ENCODE measurements around the gene TTPAL. TPM values are rescaled to one million over a fixed set of nuclear protein-coding genes. Genes with fewer than 3 reads are reported as not detected.

The TTPAL gene
- total and polyA plus RNA-seq, 9 of the 15 experiments (the other 6 are each of a cell fraction or from before 2014, with no cell fraction given): 1.1 to 7.0 (median 2.6) TPM

DNA sequence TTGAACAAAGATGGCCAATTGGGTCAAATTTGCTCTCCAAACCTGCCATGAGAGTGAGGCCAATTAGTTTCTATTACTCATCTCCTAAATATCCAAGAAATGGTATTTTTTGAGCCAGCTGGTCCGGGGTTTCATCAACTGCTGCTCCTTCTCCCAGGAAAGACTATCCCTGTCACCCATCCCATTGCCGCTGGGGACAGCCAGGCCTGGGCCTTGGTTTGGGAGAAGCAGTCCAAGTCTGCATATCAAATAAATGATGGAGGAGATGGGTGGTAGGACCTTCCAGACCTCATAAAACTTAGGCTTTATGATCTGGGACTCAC is 46.7 kb upstream of the TTPAL start:
- no peaks in the 10 kb centered on the region for H3K36me3 ChIP-seq (ENCODE audit: control insufficient read depth, insufficient read depth, low read length)
- BruUV-seq (replicated peaks): no TSS peak

More for the DNA sequence above, 46.7 kb upstream of the TTPAL start:
- H3K27ac ChIP-seq (ENCODE audit: extremely low read depth, low read depth, low read length): no peak overlapping the region
- no peaks in the 10 kb centered on the region; a peak in 1 of 5 replicates for H3K4me1 ChIP-seq (replicated peaks in 1 of 2; ENCODE audit: control insufficient read depth in 2 of 2, insufficient read depth in 2 of 2, low read length in 2 of 2)
- H3K4me3 ChIP-seq: no peak overlapping the region
- in situ Hi-C loops (cut with MboI): no loop called here
- H4K20me1 ChIP-seq (replicated peaks; ENCODE audit: control insufficient read depth, insufficient read depth, low read length): peaks cover 3% of the 10 kb centered on the region; the same call in 1 of the 2 replicates
- no peaks in the 10 kb centered on the region for H3K9me3 ChIP-seq (replicated peaks; ENCODE audit: control insufficient read depth, insufficient read depth, low read depth, low read length)
- peaks cover 29 to 57% of the 10 kb centered on the region in 2 experiments for H3K27me3 ChIP-seq (ENCODE audit: control insufficient read depth in 2 of 2, insufficient read depth in 2 of 2, low read length in 2 of 2)
- H3K79me2 ChIP-seq (ENCODE audit: control insufficient read depth, insufficient read depth, low read length): no peaks in the 10 kb centered on the region
- H2AFZ ChIP-seq (ENCODE audit: low read depth, low read length): no peak overlapping the region
- FAIRE-seq (no peak), DNase-seq (ENCODE audit: extremely low read depth in 1 of 4, low spot score in 3 of 4) (no peak), ATAC-seq (no peak)
- intact Hi-C loops (cut with micrococcal nuclease): no loop called here
- H3K9me1 ChIP-seq (ENCODE audit: control insufficient read depth, insufficient read depth, low read length): no peaks in the 10 kb centered on the region
- WGBS (ENCODE audit: insufficient coverage, low coverage, missing lambda C conversion rate): 6% methylated on average over 2 of the region's 2 CpGs
- TF ChIP-seq CAMTA2 (CRISPR knock-in tag; conservative IDR thresholded peaks at IDR 0.05) (no peak), SNIP1 (IDR thresholded peaks at IDR 0.05; ENCODE audit: low read depth) (no peak), MCM5 (IDR thresholded peaks at IDR 0.05; ENCODE audit: low read depth) (no peak), ZNF184 (CRISPR knock-in tag; IDR thresholded peaks at IDR 0.05) (no peak), ZNF143 (CRISPR knock-in tag; IDR thresholded peaks at IDR 0.05) (no peak), RBM15 (IDR thresholded peaks at IDR 0.05; ENCODE audit: insufficient read depth, low read length) (no peak), SOX6 (IDR thresholded peaks at IDR 0.05) (no peak), RBM39 (optimal IDR thresholded peaks at IDR 0.05; ENCODE audit: low read depth, low read length) (no peak), ZNF175 (CRISPR knock-in tag; IDR thresholded peaks at IDR 0.05; ENCODE audit: low read depth) (no peak), ERF (CRISPR knock-in tag; IDR thresholded peaks at IDR 0.05) (no peak), NR2F6 (CRISPR knock-in tag; IDR thresholded peaks at IDR 0.05) (no peak), NR3C1 (CRISPR knock-in tag; IDR thresholded peaks at IDR 0.05) (no peak)
- TF ChIP-seq, protein P1, sequence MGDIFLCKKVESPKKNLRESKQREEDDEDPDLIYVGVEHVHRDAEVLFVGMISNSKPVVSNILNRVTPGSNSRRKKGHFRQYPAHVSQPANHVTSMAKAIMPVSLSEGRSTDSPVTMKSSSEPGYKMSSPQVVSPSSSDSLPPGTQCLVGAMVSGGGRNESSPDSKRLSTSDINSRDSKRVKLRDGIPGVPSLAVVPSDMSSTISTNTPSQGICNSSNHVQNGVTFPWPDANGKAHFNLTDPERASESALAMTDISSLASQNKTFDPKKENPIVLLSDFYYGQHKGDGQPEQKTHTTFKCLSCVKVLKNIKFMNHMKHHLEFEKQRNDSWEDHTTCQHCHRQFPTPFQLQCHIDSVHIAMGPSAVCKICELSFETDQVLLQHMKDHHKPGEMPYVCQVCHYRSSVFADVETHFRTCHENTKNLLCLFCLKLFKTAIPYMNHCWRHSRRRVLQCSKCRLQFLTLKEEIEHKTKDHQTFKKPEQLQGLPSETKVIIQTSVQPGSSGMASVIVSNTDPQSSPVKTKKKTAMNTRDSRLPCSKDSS (IDR thresholded peaks at IDR 0.05; ENCODE audit: low read depth, partially characterized antibody): no peak
- TF ChIP-seq, protein P2, sequence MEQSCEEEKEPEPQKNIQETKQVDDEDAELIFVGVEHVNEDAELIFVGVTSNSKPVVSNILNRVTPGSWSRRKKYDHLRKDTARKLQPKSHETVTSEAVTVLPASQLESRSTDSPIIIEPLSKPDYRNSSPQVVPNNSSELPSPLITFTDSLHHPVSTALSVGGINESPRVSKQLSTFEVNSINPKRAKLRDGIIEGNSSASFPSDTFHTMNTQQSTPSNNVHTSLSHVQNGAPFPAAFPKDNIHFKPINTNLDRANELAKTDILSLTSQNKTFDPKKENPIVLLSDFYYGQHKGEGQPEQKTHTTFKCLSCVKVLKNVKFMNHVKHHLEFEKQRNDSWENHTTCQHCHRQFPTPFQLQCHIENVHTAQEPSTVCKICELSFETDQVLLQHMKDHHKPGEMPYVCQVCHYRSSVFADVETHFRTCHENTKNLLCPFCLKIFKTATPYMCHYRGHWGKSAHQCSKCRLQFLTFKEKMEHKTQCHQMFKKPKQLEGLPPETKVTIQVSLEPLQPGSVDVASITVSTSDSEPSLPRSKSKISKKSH (CRISPR knock-in tag; IDR thresholded peaks at IDR 0.05): no peak
- TF ChIP-seq, protein P3, sequence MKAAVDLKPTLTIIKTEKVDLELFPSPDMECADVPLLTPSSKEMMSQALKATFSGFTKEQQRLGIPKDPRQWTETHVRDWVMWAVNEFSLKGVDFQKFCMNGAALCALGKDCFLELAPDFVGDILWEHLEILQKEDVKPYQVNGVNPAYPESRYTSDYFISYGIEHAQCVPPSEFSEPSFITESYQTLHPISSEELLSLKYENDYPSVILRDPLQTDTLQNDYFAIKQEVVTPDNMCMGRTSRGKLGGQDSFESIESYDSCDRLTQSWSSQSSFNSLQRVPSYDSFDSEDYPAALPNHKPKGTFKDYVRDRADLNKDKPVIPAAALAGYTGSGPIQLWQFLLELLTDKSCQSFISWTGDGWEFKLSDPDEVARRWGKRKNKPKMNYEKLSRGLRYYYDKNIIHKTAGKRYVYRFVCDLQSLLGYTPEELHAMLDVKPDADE (conservative IDR thresholded peaks at IDR 0.05; ENCODE audit: control insufficient read depth, low read depth, low read length): no peak
- CTCF ChIA-PET (ENCODE audit: low intra/inter-chr PET ratio): no interaction called here
- POLR2A ChIA-PET: no interaction called here
- no peak overlapping the region for H3K9ac ChIP-seq (ENCODE audit: insufficient read depth in 1 of 2, low read depth in 2 of 2, low read length in 2 of 2)
- no peak overlapping the region for H3K4me2 ChIP-seq (ENCODE audit: insufficient read depth, low read length)

Data from K562 (cell line).